Chondrocyte (in vitro differentiated cells): Measurements from ENCODE around the gene ACTL6A. TPM values are rescaled to one million over a fixed set of nuclear protein-coding genes. Genes with fewer than 3 reads are reported as not detected.

Source experiments
- DNase-seq: peaks from one replicate; pipeline ENCODE4 v3.0.0; 2021; ENCODE audit warnings: mixed read lengths, low spot score
- H3K27ac Mint-ChIP-seq: one replicate; pipeline ENCODE4 v1.8.0; 2021; ENCODE audit warnings: mild to moderate bottlenecking, moderate library complexity, mixed read lengths; ENCODE audit not compliant: unreplicated experiment
- H3K27me3 Mint-ChIP-seq: 2 replicates; pipeline ENCODE4 v1.8.0; 2021; ENCODE audit warnings: low read depth, mixed read lengths
- H3K36me3 Mint-ChIP-seq: 2 replicates; pipeline ENCODE4 v1.8.0; 2021; ENCODE audit warnings: low read depth, mixed read lengths
- H3K4me1 Mint-ChIP-seq: 2 replicates; pipeline ENCODE4 v1.8.0; 2021; ENCODE audit warnings: low read depth, mild to moderate bottlenecking, mixed read lengths
- H3K4me3 Mint-ChIP-seq: one replicate; pipeline ENCODE4 v1.8.0; 2021; ENCODE audit warnings: mild to moderate bottlenecking, moderate library complexity, mixed read lengths; ENCODE audit not compliant: unreplicated experiment
- H3K9me3 Mint-ChIP-seq: 2 replicates; pipeline ENCODE4 v1.8.0; 2021; ENCODE audit warnings: low read depth, mixed read lengths
- CTCF ChIP-seq: fragments of 200-600 bp; sonication (generic); IDR thresholded peaks from 2 replicates; pipeline ENCODE4 v1.5.0; 2021; ENCODE audit warnings: antibody characterized with exemption, mild to moderate bottlenecking, moderate library complexity
- total RNA-seq: library from RNA; stranded (reverse); gene quantifications from 3 replicates; pipeline ENCODE4 v1.2.1, GENCODE V29; 2021

ACTL6A gene
- total RNA-seq, 1 donor from 2014 or later: 37.4 TPM

- no peaks in the 10 kb centered on the region for H3K9me3 Mint-ChIP-seq
- H3K4me1 Mint-ChIP-seq: peaks cover 27% of the 10 kb centered on the region
- DNase-seq: no peak
- peaks cover 24% of the 10 kb centered on the region for H3K36me3 Mint-ChIP-seq
- H3K4me3 Mint-ChIP-seq: no peak overlapping the region
- H3K27ac Mint-ChIP-seq: peak overlapping the region; percentile 69
- H3K27me3 Mint-ChIP-seq: no peaks in the 10 kb centered on the region
- no peak for TF ChIP-seq CTCF
Observed at GRCh38 chr3:179589143-179589542, 26.4 kb downstream of the ACTL6A start.

DNA sequence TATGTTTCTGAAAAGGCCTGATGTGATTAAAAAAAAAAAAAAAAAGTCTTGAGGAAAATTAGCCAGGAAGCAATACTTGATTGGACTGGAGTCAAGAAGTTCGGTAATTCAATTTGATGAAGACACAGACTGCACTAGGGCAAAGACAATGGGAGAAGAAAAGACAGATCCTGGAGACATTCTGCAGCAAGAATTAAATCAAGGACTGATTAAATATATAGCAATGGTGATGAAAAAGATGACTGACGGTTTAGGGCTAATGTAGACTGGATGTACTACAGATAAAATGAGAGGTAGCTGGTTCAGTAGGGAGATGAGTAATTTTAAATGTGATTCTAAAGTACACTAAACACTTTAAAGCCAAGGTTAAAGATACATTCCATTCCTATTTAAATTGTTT is 27.9 kb downstream of the ACTL6A start:
- Mint-ChIP-seq H3K36me3 (peaks cover 24% of the 10 kb centered on the region), H3K9me3 (no peaks in the 10 kb centered on the region), H3K27me3 (no peaks in the 10 kb centered on the region), H3K4me3 (no peak overlapping the region), H3K4me1 (peaks cover 27% of the 10 kb centered on the region), H3K27ac (peak overlapping the region; percentile 61)
- no peak for DNase-seq
- TF ChIP-seq CTCF: no peak

- no peak for TF ChIP-seq CTCF
- Mint-ChIP-seq H3K4me3 (no peak overlapping the region), H3K9me3 (no peaks in the 10 kb centered on the region), H3K36me3 (peaks cover 22% of the 10 kb centered on the region), H3K4me1 (peaks cover 27% of the 10 kb centered on the region), H3K27ac (peak overlapping the region; percentile 61), H3K27me3 (no peaks in the 10 kb centered on the region)
- no peak for DNase-seq
Observed at GRCh38 chr3:179591313-179591712, 28.6 kb downstream of the ACTL6A start.

GRCh38 chr3:179599531-179599930 is 36.8 kb downstream of the ACTL6A start:
- Mint-ChIP-seq H3K27me3 (no peaks in the 10 kb centered on the region), H3K4me1 (peaks cover 10% of the 10 kb centered on the region), H3K27ac (no peak overlapping the region), H3K4me3 (no peak overlapping the region), H3K36me3 (peaks cover 11% of the 10 kb centered on the region), H3K9me3 (no peaks in the 10 kb centered on the region)
- TF ChIP-seq CTCF: no peak
- DNase-seq: no peak

GRCh38 chr3:179603321-179603720 is 40.6 kb downstream of the ACTL6A start:
- Mint-ChIP-seq H3K9me3 (no peaks in the 10 kb centered on the region), H3K36me3 (peaks cover 14% of the 10 kb centered on the region), H3K27ac (peak overlapping the region; percentile 100), H3K4me3 (peak overlapping the region; percentile 99), H3K4me1 (peaks cover 27% of the 10 kb centered on the region), H3K27me3 (no peaks in the 10 kb centered on the region)
- no peak for TF ChIP-seq CTCF
- DNase-seq: no peak
